Retinal pigment epithelial cell (primary cell): ENCODE measurements around the gene LRRC58.
A peak's percentile ranks its signal among the peaks of the same experiment; 100 is the strongest.
"Not testable (repeated sequence)": the region's sequence is repeated elsewhere in the genome, so short reads cannot be mapped to it uniquely, and the experiment has no call there.

Experiments
- DNase-seq: peaks from one replicate; pipeline ENCODE4 v3.0.0-alpha.2; 2010; ENCODE audit warnings: low read depth
- H3K4me3 ChIP-seq: 2 replicates; pipeline ENCODE4 v1.5.1; 2011; ENCODE audit warnings: mild to moderate bottlenecking, low read length, control low read depth, moderate library complexity
- CTCF ChIP-seq: conservative IDR thresholded peaks from 2 replicates; pipeline ENCODE4 v1.5.1; 2011; ENCODE audit warnings: low read depth, low read length, control low read depth, inconsistent platforms

The LRRC58 gene

GRCh38 chr3:120298996-120299395 is 50.2 kb downstream of the LRRC58 start:
- TF ChIP-seq CTCF, result no peak
- DNase-seq, result no peak
- H3K4me3 ChIP-seq, result no peak overlapping the region

- DNase-seq, H3K4me3 ChIP-seq: not testable (repeated sequence)
These were observed 57.6 kb downstream of the LRRC58 start for GRCh38 chr3:120291552-120291951.

DNA sequence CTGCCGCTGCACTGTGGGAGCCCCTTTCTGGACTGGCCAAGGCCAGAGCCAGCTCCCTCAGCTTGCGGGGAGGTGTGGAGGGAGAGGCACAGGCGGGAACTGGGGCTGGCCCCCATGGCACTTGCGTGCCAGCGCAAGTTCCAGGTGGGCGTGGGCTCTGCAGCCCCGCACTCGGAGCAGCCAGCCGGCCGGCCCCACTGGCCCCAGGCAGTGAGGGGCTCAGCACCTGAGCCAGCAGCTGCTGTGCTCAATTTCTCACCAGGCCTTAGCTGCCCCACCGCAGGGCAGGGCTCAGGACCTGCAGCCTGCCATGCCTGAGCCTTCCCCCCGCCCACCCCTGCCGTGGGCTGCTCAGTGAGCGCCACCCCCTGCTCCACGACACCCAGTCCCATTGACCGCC is 59.5 kb downstream of the LRRC58 start:
- no peak for TF ChIP-seq CTCF
- DNase-seq, result no peak
- no peak overlapping the region for H3K4me3 ChIP-seq

DNA sequence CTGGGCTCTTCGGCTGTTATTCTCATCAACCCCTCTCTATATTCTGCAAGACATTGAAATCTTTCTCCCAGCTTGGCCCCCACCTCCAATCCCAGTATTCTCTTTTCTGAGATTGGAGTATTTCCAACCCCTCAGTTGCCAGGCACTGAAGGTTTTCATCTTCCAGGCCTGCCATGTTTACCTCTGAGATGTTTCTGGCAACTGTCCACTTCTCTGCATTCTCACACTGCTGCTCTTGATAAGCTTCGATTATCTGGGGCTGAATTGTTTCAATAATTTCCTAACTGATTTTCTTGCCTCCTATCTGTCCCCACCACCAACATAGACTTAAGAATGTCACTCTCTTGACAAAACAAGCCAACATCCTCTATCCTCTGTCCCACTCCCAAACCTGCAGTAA is 62.7 kb downstream of the LRRC58 start:
- DNase-seq, result no peak
- TF ChIP-seq CTCF, result no peak

DNA sequence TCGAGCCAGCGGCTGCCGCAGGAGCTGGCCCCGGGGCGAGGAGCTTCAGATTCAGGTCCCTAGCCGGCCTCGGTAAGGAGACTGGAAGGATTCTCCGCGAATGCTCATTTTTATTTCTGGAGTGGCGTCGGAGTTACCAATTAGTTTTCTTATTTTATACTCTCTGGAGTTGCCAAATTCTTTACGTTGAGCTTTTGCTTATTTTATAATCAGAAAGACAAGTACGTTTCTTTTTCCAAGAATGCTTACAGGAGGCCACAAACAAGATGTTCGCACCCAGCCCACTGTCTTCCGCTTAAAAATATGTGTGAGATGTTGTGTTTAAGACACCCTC is 63.7 kb downstream of the LRRC58 start:
- no peak for DNase-seq
- no peak for TF ChIP-seq CTCF
- peak overlapping the region; percentile 37 for H3K4me3 ChIP-seq

More for the DNA sequence above, 62.7 kb downstream of the LRRC58 start:
- H3K4me3 ChIP-seq, result no peak overlapping the region

- no peak for DNase-seq
- TF ChIP-seq CTCF, result no peak
- peak within 1 kb of the TSS; percentile 57 for H3K4me3 ChIP-seq
These were observed 64.2 kb downstream of the LRRC58 start, which contains the start of gene GPR156 for GRCh38 chr3:120284747-120285507. TSS of gene GPR156 (minus strand) at chr3:120285222. CDS start at chr3:120244098, 41,124 bp downstream.

GRCh38 chr3:120281261-120281660 is 67.9 kb downstream of the LRRC58 start:
- H3K4me3 ChIP-seq, result no peak overlapping the region
- TF ChIP-seq CTCF, result no peak
- DNase-seq, result no peak
